ENCODE measurements around the gene OAS2. TPM values are rescaled to one million over a fixed set of nuclear protein-coding genes. Genes with fewer than 3 reads are reported as not detected.

The OAS2 gene
- total and polyA plus RNA-seq, 2 donors (not counting 1 experiment from before 2014, with no cell fraction given) = 2.2 to 3.1 TPM

- no peak overlapping the region for H3K9ac ChIP-seq (ENCODE audit: insufficient read depth, low read length)
- H3K79me2 ChIP-seq (ENCODE audit: control insufficient read depth, insufficient read depth, low read length) = no peaks in the 10 kb centered on the region
These were observed 79.5 kb downstream of the OAS2 start for GRCh38 chr12:113057565-113058485.

GRCh38 chr12:113058553-113058952 is 80.2 kb downstream of the OAS2 start:
- no peak for DNase-seq (ENCODE audit: low read depth in 2 of 2)
- H3K27ac ChIP-seq (ENCODE audit: insufficient read depth, low read length) = no peak overlapping the region
- H3K36me3 ChIP-seq (ENCODE audit: control insufficient read depth, insufficient read depth, low read length) = no peaks in the 10 kb centered on the region
- H3K4me1 ChIP-seq (ENCODE audit: control insufficient read depth, extremely low read depth, insufficient read depth, low read length) = no peaks in the 10 kb centered on the region
- peaks cover 9% of the 10 kb centered on the region for H3K27me3 ChIP-seq (ENCODE audit: control insufficient read depth, insufficient read depth, low read length)
- TF ChIP-seq CTCF (conservative IDR thresholded peaks at IDR 0.05 in 1 of 2, IDR thresholded peaks at IDR 0.05 in 1 of 2; ENCODE audit: low read depth in 1 of 2, low read length in 2 of 2) (no peak), EZH2 (IDR thresholded peaks at IDR 0.05; ENCODE audit: low read length, missing control alignments) (no peak)
- H3K79me2 ChIP-seq (ENCODE audit: control insufficient read depth, insufficient read depth, low read length) = no peaks in the 10 kb centered on the region
- no peak overlapping the region for H2AFZ ChIP-seq (ENCODE audit: low read length)
- no peaks in the 10 kb centered on the region for H3K9me3 ChIP-seq (ENCODE audit: control insufficient read depth, insufficient read depth, low read depth, low read length)
- no peak overlapping the region for H3K9ac ChIP-seq (ENCODE audit: insufficient read depth, low read length)
- H3K4me2 ChIP-seq (ENCODE audit: extremely low read depth, insufficient read depth, low read length) = no peak overlapping the region
- peaks cover 2% of the 10 kb centered on the region for H4K20me1 ChIP-seq (ENCODE audit: control insufficient read depth, extremely low read depth, insufficient read depth, low read length)
- no peak overlapping the region for H3K4me3 ChIP-seq (replicated peaks in 1 of 4; ENCODE audit: control extremely low read depth in 1 of 4, insufficient read depth in 1 of 4, low read depth in 3 of 4, low read length in 4 of 4)

More at GRCh38 chr12:113057565-113058485, 79.5 kb downstream of the OAS2 start:
- Histone ChIP-seq H2AFZ (ENCODE audit: low read length) (no peak overlapping the region), H3K4me3 (replicated peaks in 1 of 4; ENCODE audit: control extremely low read depth in 1 of 4, insufficient read depth in 1 of 4, low read depth in 3 of 4, low read length in 4 of 4) (no peak overlapping the region), H3K9me3 (ENCODE audit: control insufficient read depth, insufficient read depth, low read depth, low read length) (no peaks in the 10 kb centered on the region), H3K27ac (ENCODE audit: insufficient read depth, low read length) (no peak overlapping the region), H4K20me1 (ENCODE audit: control insufficient read depth, extremely low read depth, insufficient read depth, low read length) (peaks cover 2% of the 10 kb centered on the region), H3K4me2 (ENCODE audit: extremely low read depth, insufficient read depth, low read length) (no peak overlapping the region), H3K36me3 (ENCODE audit: control insufficient read depth, insufficient read depth, low read length) (no peaks in the 10 kb centered on the region), H3K27me3 (ENCODE audit: control insufficient read depth, insufficient read depth, low read length) (peaks cover 9% of the 10 kb centered on the region), H3K4me1 (ENCODE audit: control insufficient read depth, extremely low read depth, insufficient read depth, low read length) (no peaks in the 10 kb centered on the region)
- DNase-seq (ENCODE audit: low read depth in 2 of 2) = no peak
- no peak for TF ChIP-seq CTCF (conservative IDR thresholded peaks at IDR 0.05 in 1 of 2, IDR thresholded peaks at IDR 0.05 in 1 of 2; ENCODE audit: low read depth in 1 of 2, low read length in 2 of 2)
- no peak for TF ChIP-seq EZH2 (IDR thresholded peaks at IDR 0.05; ENCODE audit: low read length, missing control alignments)

GRCh38 chr12:113059071-113059595 is 80.8 kb downstream of the OAS2 start:
- Histone ChIP-seq H4K20me1 (ENCODE audit: control insufficient read depth, extremely low read depth, insufficient read depth, low read length) (peaks cover 2% of the 10 kb centered on the region), H3K79me2 (ENCODE audit: control insufficient read depth, insufficient read depth, low read length) (no peaks in the 10 kb centered on the region), H3K9me3 (ENCODE audit: control insufficient read depth, insufficient read depth, low read depth, low read length) (no peaks in the 10 kb centered on the region), H3K4me2 (ENCODE audit: extremely low read depth, insufficient read depth, low read length) (no peak overlapping the region), H2AFZ (ENCODE audit: low read length) (no peak overlapping the region), H3K4me1 (ENCODE audit: control insufficient read depth, extremely low read depth, insufficient read depth, low read length) (no peaks in the 10 kb centered on the region), H3K27ac (ENCODE audit: insufficient read depth, low read length) (no peak overlapping the region), H3K4me3 (replicated peaks in 1 of 4; ENCODE audit: control extremely low read depth in 1 of 4, insufficient read depth in 1 of 4, low read depth in 3 of 4, low read length in 4 of 4) (no peak overlapping the region), H3K27me3 (ENCODE audit: control insufficient read depth, insufficient read depth, low read length) (peaks cover 9% of the 10 kb centered on the region), H3K36me3 (ENCODE audit: control insufficient read depth, insufficient read depth, low read length) (no peaks in the 10 kb centered on the region), H3K9ac (ENCODE audit: insufficient read depth, low read length) (no peak overlapping the region)
- no peak for TF ChIP-seq CTCF (conservative IDR thresholded peaks at IDR 0.05 in 1 of 2, IDR thresholded peaks at IDR 0.05 in 1 of 2; ENCODE audit: low read depth in 1 of 2, low read length in 2 of 2)
- no peak for TF ChIP-seq EZH2 (IDR thresholded peaks at IDR 0.05; ENCODE audit: low read length, missing control alignments)
- no peak for DNase-seq (ENCODE audit: low read depth in 2 of 2)

Data from fibroblast of lung (primary cell).